Neural cell (in vitro differentiated cells): ENCODE results near the gene UQCRH.

Experiments used
- EP300 ChIP-seq: fragments of 450-650 bp; conservative IDR thresholded peaks from 2 replicates; pipeline ENCODE4 v1.6.1; 2014; ENCODE audit warnings: antibody characterized with exemption, mild to moderate bottlenecking, moderate library complexity; ENCODE audit not compliant: poor library complexity, severe bottlenecking
- EZH2 ChIP-seq: fragments of 200-600, 300-800 bp; shearing (Covaris generic), sonication (generic); IDR thresholded peaks from 2 replicates; pipeline ENCODE4 v1.6.1; 2014; ENCODE audit warnings: antibody characterized with exemption, low read length, borderline replicate concordance, mild to moderate bottlenecking; ENCODE audit not compliant: insufficient read depth, poor library complexity, severe bottlenecking
- POLR2AphosphoS5 ChIP-seq: IDR thresholded peaks from 2 replicates; pipeline ENCODE4 v1.6.1; 2012
- RAD21 ChIP-seq: fragments of 450-650 bp; conservative IDR thresholded peaks from 2 replicates; pipeline ENCODE4 v1.6.1; 2014; ENCODE audit warnings: antibody characterized with exemption, mild to moderate bottlenecking, moderate library complexity
- SMC3 ChIP-seq: fragments of 450-650 bp; conservative IDR thresholded peaks from 2 replicates; pipeline ENCODE4 v1.6.1; 2014; ENCODE audit warnings: antibody characterized with exemption, mild to moderate bottlenecking, moderate library complexity; ENCODE audit not compliant: poor library complexity
- TAF1 ChIP-seq: IDR thresholded peaks from 2 replicates; pipeline ENCODE4 v1.6.1; 2012; ENCODE audit warnings: low read depth
- TF ChIP-seq, protein P1 (sequence below): fragments of 450-650 bp; IDR thresholded peaks from 2 replicates; pipeline ENCODE4 v1.5.1; 2014; ENCODE audit warnings: antibody characterized with exemption, mild to moderate bottlenecking, moderate library complexity; ENCODE audit not compliant: poor library complexity, severe bottlenecking

GRCh38 chr1:46277658-46278373, 25.7 kb upstream of the UQCRH start:
- TF ChIP-seq TAF1 (no peak), EZH2 (no peak), POLR2AphosphoS5 (no peak), SMC3 (no peak), RAD21 (no peak), EP300 (no peak)
- TF ChIP-seq, protein P1, sequence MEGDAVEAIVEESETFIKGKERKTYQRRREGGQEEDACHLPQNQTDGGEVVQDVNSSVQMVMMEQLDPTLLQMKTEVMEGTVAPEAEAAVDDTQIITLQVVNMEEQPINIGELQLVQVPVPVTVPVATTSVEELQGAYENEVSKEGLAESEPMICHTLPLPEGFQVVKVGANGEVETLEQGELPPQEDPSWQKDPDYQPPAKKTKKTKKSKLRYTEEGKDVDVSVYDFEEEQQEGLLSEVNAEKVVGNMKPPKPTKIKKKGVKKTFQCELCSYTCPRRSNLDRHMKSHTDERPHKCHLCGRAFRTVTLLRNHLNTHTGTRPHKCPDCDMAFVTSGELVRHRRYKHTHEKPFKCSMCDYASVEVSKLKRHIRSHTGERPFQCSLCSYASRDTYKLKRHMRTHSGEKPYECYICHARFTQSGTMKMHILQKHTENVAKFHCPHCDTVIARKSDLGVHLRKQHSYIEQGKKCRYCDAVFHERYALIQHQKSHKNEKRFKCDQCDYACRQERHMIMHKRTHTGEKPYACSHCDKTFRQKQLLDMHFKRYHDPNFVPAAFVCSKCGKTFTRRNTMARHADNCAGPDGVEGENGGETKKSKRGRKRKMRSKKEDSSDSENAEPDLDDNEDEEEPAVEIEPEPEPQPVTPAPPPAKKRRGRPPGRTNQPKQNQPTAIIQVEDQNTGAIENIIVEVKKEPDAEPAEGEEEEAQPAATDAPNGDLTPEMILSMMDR, result no peak
